A549 (cell line): ENCODE measurements around the gene NDUFS4. TPM values are rescaled to one million over a fixed set of nuclear protein-coding genes. Genes with fewer than 3 reads are reported as not detected.

Source experiments
- ATAC-seq, 2 experiments: fragments of 200-7000 bp in 1 of 2; fragments of >200 bp in 1 of 2; cut with Nextera tagmentation in 1 of 2; cut with Tn5 transposase in 1 of 2; 3 replicates each; pipeline versions ENCODE4 v1.8.0 to v1.9.1; 2018 to 2020; ENCODE audit warnings: mild to moderate bottlenecking in 1 of 2, moderate library complexity in 1 of 2
- CTCF ChIA-PET: fragments of 300-600 bp; sonication (Branson Sonifier 250); formaldehyde crosslinking; extraction: SDS; loops from one replicate; lab custom pipeline; 2021; ENCODE audit warnings: antibody characterized with exemption, inconsistent platforms; lab: Yijun Ruan, JAX
- POLR2A ChIA-PET: fragments of 350-600 bp; formaldehyde crosslinking; extraction: SDS; loops from one replicate; lab custom pipeline; 2021; ENCODE audit warnings: antibody characterized with exemption, inconsistent platforms; lab: Yijun Ruan, JAX
- DNase-seq, 2 experiments: peaks; one replicate each; pipeline versions ENCODE4 v3.0.0 to v3.0.0-alpha.2; 2011 to 2016; ENCODE audit warnings: low read depth in 1 of 2, low spot score in 1 of 2
- FAIRE-seq: peaks from 2 replicates; lab custom pipeline; 2011; peaks lifted over from hg19 to GRCh38; lab: Jason Lieb, UNC
- H3K27ac ChIP-seq, 2 experiments: fragments of >200 bp; sonication (Bioruptor Twin); formaldehyde crosslinking; 3 replicates each; pipeline ENCODE4 v1.5.1; 2016 to 2017
- H3K4me1 ChIP-seq: fragments of >200 bp; sonication (Bioruptor Twin); formaldehyde crosslinking; 3 replicates; pipeline ENCODE4 v1.6.1; 2016
- H3K4me2 ChIP-seq: fragments of >200 bp; sonication (Bioruptor Twin); formaldehyde crosslinking; 3 replicates; pipeline ENCODE4 v1.6.1; 2016
- H3K4me3 ChIP-seq: fragments of >200 bp; sonication (Bioruptor Twin); formaldehyde crosslinking; 3 replicates; pipeline ENCODE4 v1.5.1; 2016
- H3K9me3 ChIP-seq: fragments of >200 bp; sonication (Bioruptor Twin); formaldehyde crosslinking; 3 replicates; pipeline ENCODE4 v1.6.1; 2016
- CEBPB ChIP-seq, 2 experiments: fragments of >200 bp in 1 of 2; sonication (Bioruptor Twin) in 1 of 2; formaldehyde crosslinking in 1 of 2; IDR thresholded peaks; 2 replicates each; pipeline ENCODE4 v1.6.1; 2012 to 2016
- CHD4 ChIP-seq: fragments of 200-600 bp; sonication (generic); IDR thresholded peaks from 2 replicates; pipeline ENCODE4 v1.6.1; 2016; ENCODE audit warnings: antibody characterized with exemption, mild to moderate bottlenecking, borderline replicate concordance
- EP300 ChIP-seq, 2 experiments: fragments of >200 bp; sonication (Bioruptor Twin); formaldehyde crosslinking; IDR thresholded peaks; 2 replicates in 1 of 2; 3 replicates in 1 of 2; pipeline ENCODE4 v1.6.1; 2016 to 2017
- ESRRA ChIP-seq: fragments of 150-350 bp; IDR thresholded peaks from 2 replicates; pipeline ENCODE4 v1.6.1; 2014; ENCODE audit warnings: mild to moderate bottlenecking, low read length, borderline replicate concordance
- FOSB ChIP-seq: fragments of 250-450 bp; sonication (Bioruptor Pico); IDR thresholded peaks from 2 replicates; pipeline ENCODE4 v1.5.0; 2020; ENCODE audit warnings: mild to moderate bottlenecking, moderate library complexity
- FOSL2 ChIP-seq, 2 experiments: fragments of 450-650 bp in 1 of 2; fragments of >200 bp in 1 of 2; sonication (Bioruptor Twin) in 1 of 2; formaldehyde crosslinking; IDR thresholded peaks; 2 replicates each; pipeline versions ENCODE4 v1.5.0 to v1.6.1; 2016 to 2020; ENCODE audit warnings: mild to moderate bottlenecking in 1 of 2, moderate library complexity in 1 of 2
- FOXS1 ChIP-seq: fragments of 250-450 bp; sonication (Bioruptor Pico); IDR thresholded peaks from 2 replicates; pipeline ENCODE4 v1.5.0; 2020; ENCODE audit warnings: mild to moderate bottlenecking, moderate library complexity
- HDAC2 ChIP-seq: fragments of 200-600 bp; sonication (generic); IDR thresholded peaks from 2 replicates; pipeline ENCODE4 v1.6.1; 2016
- HOXA7 ChIP-seq: fragments of 250-450 bp; sonication (Bioruptor Pico); IDR thresholded peaks from 2 replicates; pipeline ENCODE4 v1.5.0; 2020; ENCODE audit warnings: mild to moderate bottlenecking, moderate library complexity
- HOXB13 ChIP-seq: fragments of 250-450 bp; sonication (Bioruptor Pico); IDR thresholded peaks from 2 replicates; pipeline ENCODE4 v1.5.0; 2020; ENCODE audit warnings: low read depth, mild to moderate bottlenecking, moderate library complexity
- JUNB ChIP-seq: fragments of >200 bp; sonication (Bioruptor Twin); formaldehyde crosslinking; IDR thresholded peaks from 2 replicates; pipeline ENCODE4 v1.6.1; 2016
- KDM1A ChIP-seq: fragments of 200-600 bp; sonication (generic); IDR thresholded peaks from 2 replicates; pipeline ENCODE4 v1.6.1; 2016; ENCODE audit warnings: low read depth, mild to moderate bottlenecking
- MAZ ChIP-seq: fragments of 150-350 bp; IDR thresholded peaks from 2 replicates; pipeline ENCODE4 v1.6.1; 2014; ENCODE audit warnings: antibody characterized with exemption, low read depth, low read length, borderline replicate concordance
- NR3C1 ChIP-seq: fragments of >200 bp; sonication (Bioruptor Twin); formaldehyde crosslinking; IDR thresholded peaks from 3 replicates; pipeline ENCODE4 v1.6.1; 2017
- POLR2AphosphoS2 ChIP-seq: conservative IDR thresholded peaks from 2 replicates; pipeline ENCODE4 v1.6.1; 2012; ENCODE audit warnings: low read length, improper control_type of control experiment, inconsistent platforms
- RAD21 ChIP-seq, 2 experiments: fragments of >200 bp in 1 of 2; sonication (Bioruptor Twin) in 1 of 2; formaldehyde crosslinking in 1 of 2; IDR thresholded peaks in 1 of 2; conservative IDR thresholded peaks in 1 of 2; 2 replicates in 1 of 2; 3 replicates in 1 of 2; pipeline ENCODE4 v1.6.1; 2012 to 2018; ENCODE audit warnings: inconsistent platforms in 1 of 2
- RARB ChIP-seq: fragments of 250-450 bp; sonication (Bioruptor Pico); IDR thresholded peaks from 2 replicates; pipeline ENCODE4 v1.8.0; 2021; ENCODE audit warnings: mild to moderate bottlenecking, moderate library complexity
- RCOR1 ChIP-seq: fragments of 150-350 bp; IDR thresholded peaks from 2 replicates; pipeline ENCODE4 v1.6.1; 2014; ENCODE audit warnings: antibody characterized with exemption, low read length, low read depth
- TFCP2L1 ChIP-seq: fragments of 250-450 bp; sonication (Bioruptor Pico); IDR thresholded peaks from 2 replicates; pipeline ENCODE4 v1.5.0; 2021; ENCODE audit warnings: mild to moderate bottlenecking
- TP53 ChIP-seq: fragments of 250-450 bp; sonication (Bioruptor Pico); IDR thresholded peaks from 2 replicates; pipeline ENCODE4 v1.5.0; 2021; ENCODE audit warnings: mild to moderate bottlenecking, moderate library complexity
- ZC3H11A ChIP-seq: fragments of 450-650 bp; IDR thresholded peaks from 2 replicates; pipeline ENCODE4 v1.6.1; 2014; ENCODE audit warnings: antibody characterized with exemption, mild to moderate bottlenecking
- ZSCAN20 ChIP-seq: fragments of 250-450 bp; sonication (Bioruptor Pico); IDR thresholded peaks from 2 replicates; pipeline ENCODE4 v1.8.0; 2022; ENCODE audit warnings: mild to moderate bottlenecking, moderate library complexity
- WGBS: methylation state at CpG from one replicate; pipeline ENCODE4 v1.1.6; 2017; ENCODE audit errors: missing lambda C conversion rate; 5-methylcytosine and 5-hydroxymethylcytosine counted together
- polyA plus RNA-seq, 4 experiments: library from polyadenylated mRNA; depleted of rRNA in 3 of 4; stranded (reverse); fragments of >200 nt; fragmentation: RNase III in 1 of 4; extraction: RNeasy Plus Mini Kit Qiagen cat#74134 plus additional on column Dnase treatment in 1 of 4; gene quantifications; 2 replicates in 3 of 4; 3 replicates in 1 of 4; pipeline ENCODE4 v1.2.3, GENCODE V29; 2011 to 2017
- TF ChIP-seq, protein P1 (sequence below): fragments of 450-650 bp; IDR thresholded peaks from 2 replicates; pipeline ENCODE4 v1.6.1; 2014; ENCODE audit warnings: antibody characterized with exemption
- TF ChIP-seq, protein P2 (sequence below): IDR thresholded peaks from 2 replicates; pipeline ENCODE4 v1.6.1; 2012
- TF ChIP-seq, protein P3 (sequence below): fragments of >200 bp; sonication (Bioruptor Twin); formaldehyde crosslinking; IDR thresholded peaks from 3 replicates; pipeline ENCODE4 v1.6.1; 2016
- TF ChIP-seq, protein P4 (sequence below): fragments of >200 bp; sonication (Bioruptor Twin); formaldehyde crosslinking; IDR thresholded peaks from 2 replicates; pipeline ENCODE4 v1.6.1; 2016

NDUFS4 gene
- polyA plus RNA-seq, 2 of the 4 experiments (the other 2 are of a cell fraction), result 163 to 260 TPM

DNA sequence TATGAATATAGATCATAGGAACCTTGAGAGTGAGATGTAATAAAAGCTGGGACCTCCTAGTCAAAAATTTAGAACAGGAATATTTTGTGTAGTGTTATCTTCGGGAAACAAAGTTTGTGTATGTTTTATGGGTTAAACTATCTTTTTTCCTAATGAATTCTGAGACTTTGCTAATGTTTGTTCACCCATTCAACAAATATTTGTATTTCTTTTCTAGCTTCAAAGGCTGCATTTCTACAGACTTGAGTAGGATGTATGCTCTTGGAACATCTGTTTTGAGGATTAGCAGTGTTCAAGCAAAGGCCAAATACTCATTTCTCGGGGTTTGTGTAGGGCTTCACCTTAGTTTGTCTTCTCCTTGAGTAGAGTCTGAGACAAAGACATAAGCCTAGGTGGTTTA is 16.2 kb downstream of the NDUFS4 start:
- CTCF ChIA-PET, result interaction anchor here (0.5 to 1.6 kb wide), 3 partner anchors 10 to 410 kb away, joined by 3 to 4 read pairs (median 3); no protein-coding TSS in a partner anchor
- TF ChIP-seq, protein P1, sequence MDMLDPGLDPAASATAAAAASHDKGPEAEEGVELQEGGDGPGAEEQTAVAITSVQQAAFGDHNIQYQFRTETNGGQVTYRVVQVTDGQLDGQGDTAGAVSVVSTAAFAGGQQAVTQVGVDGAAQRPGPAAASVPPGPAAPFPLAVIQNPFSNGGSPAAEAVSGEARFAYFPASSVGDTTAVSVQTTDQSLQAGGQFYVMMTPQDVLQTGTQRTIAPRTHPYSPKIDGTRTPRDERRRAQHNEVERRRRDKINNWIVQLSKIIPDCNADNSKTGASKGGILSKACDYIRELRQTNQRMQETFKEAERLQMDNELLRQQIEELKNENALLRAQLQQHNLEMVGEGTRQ, result no peak
- TF ChIP-seq, all 56 proteins: peak for 0
- POLR2A ChIA-PET, result no interaction called here

DNA sequence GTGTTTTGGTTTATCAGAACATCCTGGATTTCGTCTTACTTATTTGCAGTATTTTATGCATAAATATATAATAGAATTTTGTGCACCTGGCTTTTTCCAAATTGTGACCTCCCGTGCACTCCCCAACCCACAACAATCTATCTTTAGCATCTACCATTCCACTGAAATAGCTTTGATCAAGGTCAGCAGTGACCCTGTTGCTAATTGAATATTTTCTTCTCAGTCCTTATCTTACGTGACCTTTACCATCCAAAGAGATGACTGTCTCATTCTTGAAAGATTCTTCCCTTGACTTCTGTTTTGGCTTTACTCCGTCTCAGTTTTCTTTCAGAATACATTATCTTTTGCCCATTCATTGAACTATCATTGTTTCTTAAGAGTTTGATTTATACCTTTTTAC is 18.4 kb downstream of the NDUFS4 start:
- DNase-seq (no peak), FAIRE-seq (no peak), ATAC-seq (no peak)
- TF ChIP-seq CEBPB (IDR thresholded peaks at IDR 0.05) (no peak), RAD21 (conservative IDR thresholded peaks at IDR 0.05 in 1 of 2, IDR thresholded peaks at IDR 0.05 in 1 of 2) (no peak), JUNB (no peak), EP300 (IDR thresholded peaks at IDR 0.05) (no peak), NR3C1 (no peak), RCOR1 (no peak), MAZ (no peak), FOSB (CRISPR knock-in tag) (no peak), KDM1A (no peak), FOSL2 (IDR thresholded peaks at IDR 0.05) (no peak), FOSL2 (CRISPR knock-in tag; IDR thresholded peaks at IDR 0.05) (no peak), ZSCAN20 (CRISPR knock-in tag) (no peak), TP53 (CRISPR knock-in tag) (no peak)
- TF ChIP-seq, protein P2, sequence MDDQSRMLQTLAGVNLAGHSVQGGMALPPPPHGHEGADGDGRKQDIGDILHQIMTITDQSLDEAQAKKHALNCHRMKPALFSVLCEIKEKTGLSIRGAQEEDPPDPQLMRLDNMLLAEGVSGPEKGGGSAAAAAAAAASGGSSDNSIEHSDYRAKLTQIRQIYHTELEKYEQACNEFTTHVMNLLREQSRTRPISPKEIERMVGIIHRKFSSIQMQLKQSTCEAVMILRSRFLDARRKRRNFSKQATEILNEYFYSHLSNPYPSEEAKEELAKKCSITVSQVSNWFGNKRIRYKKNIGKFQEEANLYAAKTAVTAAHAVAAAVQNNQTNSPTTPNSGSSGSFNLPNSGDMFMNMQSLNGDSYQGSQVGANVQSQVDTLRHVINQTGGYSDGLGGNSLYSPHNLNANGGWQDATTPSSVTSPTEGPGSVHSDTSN, result no peak
- Histone ChIP-seq H3K27ac (no peak overlapping the region), H3K4me1 (peaks cover 16% of the 10 kb centered on the region), H3K9me3 (no peaks in the 10 kb centered on the region), H3K4me2 (no peak overlapping the region), H3K4me3 (no peak overlapping the region)
- CTCF ChIA-PET, result no interaction called here
- WGBS, result 91% methylated on average over 4 of the region's 4 CpGs
- POLR2A ChIA-PET, result no interaction called here

More for the DNA sequence above, 16.2 kb downstream of the NDUFS4 start:
- DNase-seq, result no peak
- 14% methylated on average over 2 of the region's 2 CpGs for WGBS
- no peaks in the 10 kb centered on the region for H3K9me3 ChIP-seq
- H3K4me2 ChIP-seq, result peak overlapping the region; percentile 47
- no peak for ATAC-seq
- peak; percentile 23 for FAIRE-seq
- no peak overlapping the region for H3K4me3 ChIP-seq
- peaks cover 16% of the 10 kb centered on the region for H3K4me1 ChIP-seq
- no peak overlapping the region for H3K27ac ChIP-seq

DNA sequence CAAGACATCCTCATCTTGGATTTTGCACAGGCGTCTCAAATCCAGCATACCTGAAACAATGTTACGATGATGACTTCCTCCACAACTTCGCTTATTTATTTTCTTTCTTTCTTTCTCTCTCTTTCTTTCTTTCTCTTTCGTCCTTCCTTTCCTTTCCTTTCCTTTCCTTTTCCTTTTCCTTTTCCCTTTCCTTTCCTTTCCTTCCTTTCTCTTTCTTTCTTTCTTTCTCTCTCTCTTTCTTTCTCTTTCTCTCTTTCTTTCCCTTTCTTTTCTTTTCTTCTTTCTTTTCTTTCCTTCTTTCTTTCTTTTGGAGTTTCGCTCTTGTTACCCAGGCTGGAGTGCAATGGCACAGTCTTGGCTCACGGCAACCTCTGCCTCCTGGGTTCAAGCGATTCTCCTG is 20.1 kb downstream of the NDUFS4 start:
- ATAC-seq (no peak), FAIRE-seq (no peak), DNase-seq (no peak)
- H3K9me3 ChIP-seq, result no peaks in the 10 kb centered on the region
- peaks cover 16% of the 10 kb centered on the region for H3K4me1 ChIP-seq
- 96% methylated on average over 7 of the region's 7 CpGs for WGBS
- no peak overlapping the region for H3K27ac ChIP-seq
- no peak overlapping the region for H3K4me3 ChIP-seq
- ChIA-PET CTCF (no interaction called here), POLR2A (no interaction called here)
- TF ChIP-seq EP300 (IDR thresholded peaks at IDR 0.05) (no peak), NR3C1 (no peak), RARB (CRISPR knock-in tag) (no peak), POLR2AphosphoS2 (no peak), CHD4 (no peak), ZC3H11A (no peak), HOXA7 (no peak), FOXS1 (CRISPR knock-in tag) (no peak), HOXB13 (CRISPR knock-in tag) (no peak), ESRRA (no peak), HDAC2 (no peak), KDM1A (no peak), TFCP2L1 (no peak)
- TF ChIP-seq, protein P1, result no peak
- TF ChIP-seq, protein P3, sequence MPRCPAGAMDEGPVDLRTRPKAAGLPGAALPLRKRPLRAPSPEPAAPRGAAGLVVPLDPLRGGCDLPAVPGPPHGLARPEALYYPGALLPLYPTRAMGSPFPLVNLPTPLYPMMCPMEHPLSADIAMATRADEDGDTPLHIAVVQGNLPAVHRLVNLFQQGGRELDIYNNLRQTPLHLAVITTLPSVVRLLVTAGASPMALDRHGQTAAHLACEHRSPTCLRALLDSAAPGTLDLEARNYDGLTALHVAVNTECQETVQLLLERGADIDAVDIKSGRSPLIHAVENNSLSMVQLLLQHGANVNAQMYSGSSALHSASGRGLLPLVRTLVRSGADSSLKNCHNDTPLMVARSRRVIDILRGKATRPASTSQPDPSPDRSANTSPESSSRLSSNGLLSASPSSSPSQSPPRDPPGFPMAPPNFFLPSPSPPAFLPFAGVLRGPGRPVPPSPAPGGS, result no peak
- TF ChIP-seq, protein P4, sequence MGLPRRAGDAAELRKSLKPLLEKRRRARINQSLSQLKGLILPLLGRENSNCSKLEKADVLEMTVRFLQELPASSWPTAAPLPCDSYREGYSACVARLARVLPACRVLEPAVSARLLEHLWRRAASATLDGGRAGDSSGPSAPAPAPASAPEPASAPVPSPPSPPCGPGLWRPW, result no peak
- H3K4me2 ChIP-seq, result no peak overlapping the region
